ENCODE data around the gene SERINC3.

SERINC3 gene

DNA sequence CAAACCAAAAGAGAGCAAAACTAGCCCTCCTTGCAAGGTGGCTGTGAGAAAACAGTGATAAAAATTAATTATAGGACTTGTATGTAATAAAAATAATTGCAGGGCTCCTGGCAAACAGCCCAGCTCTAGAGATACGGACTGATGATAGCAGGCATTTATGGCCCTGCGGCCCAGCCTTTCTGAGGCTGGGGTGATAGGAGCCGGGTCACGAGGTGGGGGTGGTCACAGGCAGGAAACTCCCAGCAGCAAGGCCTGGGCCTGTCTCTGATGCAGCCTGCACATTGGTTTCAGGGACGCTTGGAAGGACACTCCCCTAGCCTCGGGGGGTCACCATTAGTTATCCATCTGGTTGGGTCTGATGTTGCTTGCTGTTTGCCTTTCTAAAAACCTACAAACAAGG is 64.9 kb downstream of the SERINC3 start:
- TF ChIP-seq, protein P1, sequence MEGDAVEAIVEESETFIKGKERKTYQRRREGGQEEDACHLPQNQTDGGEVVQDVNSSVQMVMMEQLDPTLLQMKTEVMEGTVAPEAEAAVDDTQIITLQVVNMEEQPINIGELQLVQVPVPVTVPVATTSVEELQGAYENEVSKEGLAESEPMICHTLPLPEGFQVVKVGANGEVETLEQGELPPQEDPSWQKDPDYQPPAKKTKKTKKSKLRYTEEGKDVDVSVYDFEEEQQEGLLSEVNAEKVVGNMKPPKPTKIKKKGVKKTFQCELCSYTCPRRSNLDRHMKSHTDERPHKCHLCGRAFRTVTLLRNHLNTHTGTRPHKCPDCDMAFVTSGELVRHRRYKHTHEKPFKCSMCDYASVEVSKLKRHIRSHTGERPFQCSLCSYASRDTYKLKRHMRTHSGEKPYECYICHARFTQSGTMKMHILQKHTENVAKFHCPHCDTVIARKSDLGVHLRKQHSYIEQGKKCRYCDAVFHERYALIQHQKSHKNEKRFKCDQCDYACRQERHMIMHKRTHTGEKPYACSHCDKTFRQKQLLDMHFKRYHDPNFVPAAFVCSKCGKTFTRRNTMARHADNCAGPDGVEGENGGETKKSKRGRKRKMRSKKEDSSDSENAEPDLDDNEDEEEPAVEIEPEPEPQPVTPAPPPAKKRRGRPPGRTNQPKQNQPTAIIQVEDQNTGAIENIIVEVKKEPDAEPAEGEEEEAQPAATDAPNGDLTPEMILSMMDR (IDR thresholded peaks at IDR 0.05; ENCODE audit: low read depth, low read length): no peak
- H3K4me3 ChIP-seq (replicated peaks in 1 of 2; ENCODE audit: low read depth in 2 of 2, low read length in 2 of 2): no peak overlapping the region
- no peak for DNase-seq (ENCODE audit: low read depth in 2 of 2)

DNA sequence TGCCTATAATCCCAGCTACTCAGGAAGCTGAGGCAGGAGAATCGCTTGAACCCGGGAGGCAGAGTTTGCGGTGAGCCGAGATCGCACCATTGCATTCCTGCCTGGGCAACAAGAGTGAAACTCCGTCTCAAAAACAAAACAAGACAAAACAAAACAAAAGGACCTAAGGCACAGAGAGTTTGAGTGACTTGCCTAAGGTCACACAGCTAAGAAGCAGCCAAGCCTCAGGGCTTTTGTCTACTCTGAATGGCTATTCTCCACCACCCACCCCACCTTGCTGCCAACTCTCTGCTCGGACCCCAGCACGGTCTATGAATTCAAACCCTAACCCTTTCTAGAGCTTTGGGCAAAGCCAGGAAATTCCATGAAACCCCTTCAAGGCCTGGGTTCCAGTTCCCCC is 65.3 kb downstream of the SERINC3 start:
- TF ChIP-seq, protein P1 (IDR thresholded peaks at IDR 0.05; ENCODE audit: low read depth, low read length): no peak
- no peak for DNase-seq (ENCODE audit: low read depth in 2 of 2)
- no peak overlapping the region for H3K4me3 ChIP-seq (replicated peaks in 1 of 2; ENCODE audit: low read depth in 2 of 2, low read length in 2 of 2)

DNA sequence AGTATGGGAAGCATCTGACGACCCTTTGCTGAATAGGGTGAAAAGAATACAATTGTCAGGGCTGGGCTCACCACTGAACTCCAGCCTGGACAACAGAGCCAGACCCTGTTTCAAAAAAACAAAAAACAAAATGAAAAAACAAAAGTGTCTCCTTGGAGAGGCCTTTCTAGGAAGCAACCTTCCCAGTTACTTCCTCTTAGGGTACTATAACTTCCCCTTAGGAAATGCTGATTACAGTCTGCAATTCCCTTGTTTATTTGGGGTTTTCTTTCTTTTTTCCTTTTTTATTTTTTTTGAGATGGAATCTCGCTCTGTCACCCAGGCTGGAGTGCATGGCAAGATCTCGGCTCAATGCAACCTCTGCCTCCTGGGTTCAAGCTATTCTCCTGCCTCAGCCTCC is 66.7 kb downstream of the SERINC3 start:
- TF ChIP-seq, protein P1 (IDR thresholded peaks at IDR 0.05; ENCODE audit: low read depth, low read length): no peak
- no peak overlapping the region for H3K4me3 ChIP-seq (replicated peaks in 1 of 2; ENCODE audit: low read depth in 2 of 2, low read length in 2 of 2)
- DNase-seq (ENCODE audit: low read depth in 2 of 2): no peak

DNA sequence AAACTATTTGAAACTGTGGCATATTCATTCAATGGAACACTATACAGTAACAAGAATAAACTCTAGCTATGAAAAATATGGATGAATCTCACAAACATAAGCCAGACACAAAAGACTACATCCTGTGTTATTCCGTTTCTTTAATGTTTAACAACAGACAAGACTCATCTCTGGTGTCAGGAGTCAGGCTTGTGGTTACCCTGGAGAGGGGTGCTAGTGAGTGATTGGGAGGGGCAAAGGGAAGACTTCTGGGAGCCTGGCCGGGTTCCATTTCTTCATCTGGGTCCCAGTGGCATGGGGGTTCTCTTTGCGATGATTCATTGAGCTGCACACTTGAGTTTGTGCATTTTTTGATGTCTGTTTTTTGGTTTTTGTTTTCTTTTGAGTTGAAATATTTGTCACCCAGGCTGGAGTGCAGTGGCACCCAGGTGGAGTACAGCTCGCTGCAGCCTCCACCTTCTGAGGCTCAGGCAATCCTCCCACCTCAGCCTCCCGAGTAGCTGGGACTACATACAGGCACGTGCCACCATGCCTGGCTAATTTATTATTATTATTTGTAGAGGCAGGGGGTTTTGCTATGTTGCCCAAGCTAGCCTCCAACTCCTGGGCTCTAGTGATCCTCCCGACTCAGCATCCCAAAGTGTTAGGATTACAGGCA is 67.4 kb downstream of the SERINC3 start:
- H3K4me3 ChIP-seq (replicated peaks in 1 of 2; ENCODE audit: low read depth in 2 of 2, low read length in 2 of 2): no peak overlapping the region
- no peak for DNase-seq (ENCODE audit: low read depth in 2 of 2)
- TF ChIP-seq, protein P1 (IDR thresholded peaks at IDR 0.05; ENCODE audit: low read depth, low read length): no peak

DNA sequence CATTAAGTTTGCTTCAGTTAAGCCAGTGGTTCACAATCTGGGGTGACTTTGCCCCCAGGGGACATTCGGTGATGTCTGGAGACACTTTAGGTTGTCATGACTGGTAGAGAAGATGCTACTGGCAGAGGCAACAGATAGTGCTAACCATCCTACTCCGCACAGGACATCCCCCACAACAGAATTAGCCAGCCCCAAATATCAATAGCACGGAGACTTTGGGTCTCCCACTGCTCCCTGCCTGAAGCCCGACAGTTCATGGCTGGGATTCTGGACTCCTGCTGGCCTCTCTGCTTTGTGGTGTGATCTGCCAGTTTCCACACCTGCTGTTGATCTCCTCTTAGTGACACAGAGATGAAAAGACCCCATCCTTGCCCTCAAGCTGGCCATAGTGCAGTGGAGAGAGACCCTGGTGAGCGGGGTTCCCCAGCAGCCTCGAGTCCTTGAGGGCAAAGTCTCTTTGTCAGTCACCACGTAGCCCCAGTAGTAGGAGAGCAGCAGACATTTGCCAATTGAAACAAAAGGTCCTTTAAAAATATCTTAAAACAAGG is 70.9 kb downstream of the SERINC3 start:
- H3K4me3 ChIP-seq (replicated peaks in 1 of 2; ENCODE audit: low read depth in 2 of 2, low read length in 2 of 2): no peak overlapping the region
- DNase-seq (ENCODE audit: low read depth in 2 of 2): no peak
- TF ChIP-seq, protein P1 (IDR thresholded peaks at IDR 0.05; ENCODE audit: low read depth, low read length): no peak

DNA sequence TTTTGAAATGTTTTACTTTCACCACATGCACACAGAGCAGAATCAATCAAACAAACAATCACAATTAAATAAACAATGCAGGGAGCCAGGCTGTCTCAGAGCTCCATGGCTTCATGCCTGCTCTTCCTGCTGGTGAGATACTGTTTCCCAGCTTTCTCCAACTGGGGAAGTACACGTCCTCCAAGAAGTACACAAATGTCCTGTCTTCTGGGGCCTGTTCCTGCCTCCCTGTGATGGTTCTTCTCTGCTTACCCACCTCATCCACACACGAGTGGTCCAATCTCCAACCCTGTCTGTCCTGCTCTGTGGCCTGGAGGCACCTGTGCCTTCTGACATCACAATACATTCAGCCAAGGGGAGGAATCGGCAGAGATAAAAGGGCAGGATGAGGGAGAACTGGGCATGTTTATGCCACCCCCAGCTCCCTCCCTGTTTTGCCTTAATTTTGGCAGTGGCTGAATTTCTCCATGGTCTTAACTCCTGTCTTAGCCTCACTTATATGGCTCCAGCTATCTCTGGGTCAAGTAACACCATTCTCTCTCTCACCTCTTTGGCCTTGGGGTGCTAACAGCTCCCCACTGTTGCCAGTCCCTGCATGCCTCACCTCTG is 71.5 kb downstream of the SERINC3 start:
- TF ChIP-seq, protein P1 (IDR thresholded peaks at IDR 0.05; ENCODE audit: low read depth, low read length): no peak
- H3K4me3 ChIP-seq (replicated peaks in 1 of 2; ENCODE audit: low read depth in 2 of 2, low read length in 2 of 2): no peak overlapping the region
- DNase-seq (ENCODE audit: low read depth in 2 of 2): no peak

Measured in cardiac fibroblast (primary cell).